Body of pancreas (tissue), 4 donors: ENCODE data around the gene DKK3.

Experiments
- CTCF ChIP-seq, 7 experiments: fragments of 450-650 bp in 4 of 7; fragments of 200-600 bp in 3 of 7; sonication (generic) in 3 of 7; IDR thresholded peaks; one replicate each; pipeline ENCODE4 v1.5.1; 2016 to 2019; ENCODE audit warnings: antibody characterized with exemption in 7 of 7
- POLR2A ChIP-seq, 3 donors: fragments of 450-650 bp; IDR thresholded peaks; one replicate each; pipeline ENCODE4 v1.6.1; 2016; ENCODE audit warnings: antibody characterized with exemption in 3 of 3, mild to moderate bottlenecking in 2 of 3

- TF ChIP-seq POLR2A (IDR thresholded peaks at IDR 0.05) (no peak), CTCF (IDR thresholded peaks at IDR 0.05) (no peak)
Measured at GRCh38 chr11:11965656-11966353, 42.6 kb downstream of the DKK3 start.
